Upper lobe of right lung (tissue), 1 donor: ENCODE data around the gene QPCTL. TPM values are rescaled to one million over a fixed set of nuclear protein-coding genes. Genes with fewer than 3 reads are reported as not detected.
A peak's percentile ranks its signal among the peaks of the same experiment; 100 is the strongest.

Experiments
- ATAC-seq: fragments of 200-7000 bp; cut with Tn5 transposase; one replicate; pipeline ENCODE4 v1.9.1; 2020; ENCODE audit warnings: mild to moderate bottlenecking, moderate library complexity
- DNase-seq: peaks from one replicate; pipeline ENCODE4 v3.0.0-alpha.2; 2020
- H3K27ac ChIP-seq: fragments of 200-600 bp; one replicate; pipeline ENCODE4 v1.8.0; 2022
- H3K27me3 ChIP-seq: fragments of 200-600 bp; one replicate; pipeline ENCODE4 v1.8.0; 2022; ENCODE audit warnings: mild to moderate bottlenecking
- H3K36me3 ChIP-seq: fragments of 200-600 bp; one replicate; pipeline ENCODE4 v1.8.0; 2022
- H3K4me1 ChIP-seq: fragments of 200-600 bp; one replicate; pipeline ENCODE4 v1.8.0; 2022
- H3K4me3 ChIP-seq: fragments of 200-600 bp; one replicate; pipeline ENCODE4 v1.8.0; 2022; ENCODE audit warnings: mild to moderate bottlenecking
- H3K9me3 ChIP-seq: fragments of 200-600 bp; one replicate; pipeline ENCODE4 v1.8.0; 2022
- intact Hi-C: fragments of 100-400 bp; cut with DNase I; formaldehyde crosslinking; loops from one replicate; pipeline ENCODE4 v1.11.0; 2022
- total RNA-seq: library from RNA; stranded (reverse); fragmentation: NEBNext Ultra II Directional; extraction: Animal tissue kit (Norgen Biotek cat#: 25700); gene quantifications from one replicate; pipeline ENCODE4 v1.2.1, GENCODE V29; 2021
- TF ChIP-seq, protein P1 (sequence below): fragments of 200-600 bp; IDR thresholded peaks from one replicate; pipeline ENCODE4 v1.8.0; 2022; ENCODE audit warnings: antibody characterized with exemption
- donor health status: DM: no; HTN: yes; CAD: no; lungs with severe emphysema.

Gene QPCTL
- total RNA-seq, 1 donor from 2014 or later = 7.0 TPM

DNA sequence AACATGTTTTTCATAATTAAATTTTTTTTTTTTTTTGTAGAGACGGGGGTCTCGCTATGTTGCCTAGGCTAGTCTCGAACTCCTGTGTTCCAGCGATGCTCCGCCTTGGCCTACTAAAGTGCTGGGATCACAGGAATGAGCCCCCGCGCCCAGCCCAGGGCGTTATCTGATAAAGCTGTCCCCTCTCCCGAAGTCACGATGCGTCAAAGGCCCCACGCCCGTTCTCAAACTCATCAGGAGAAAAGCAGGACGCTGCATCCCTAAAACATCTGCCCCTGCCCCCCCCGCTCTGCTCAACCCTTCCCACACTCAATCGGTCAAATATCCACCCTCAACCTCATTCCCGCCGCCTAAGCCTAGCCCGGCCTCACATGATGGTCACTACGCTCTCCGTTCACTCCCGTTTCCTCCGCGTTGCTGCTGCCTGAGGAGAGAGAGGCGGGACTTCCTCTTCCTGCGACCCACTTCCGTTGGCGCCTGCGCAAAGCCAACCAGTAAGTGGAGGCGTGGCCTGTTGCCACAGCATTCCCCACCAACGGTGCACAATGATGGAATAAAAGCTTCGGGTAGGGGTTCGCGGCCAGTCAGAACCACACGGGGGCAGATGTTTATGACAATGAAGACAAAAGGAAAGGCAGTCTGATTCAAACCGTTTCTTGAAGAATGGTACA is 815 bp upstream of the QPCTL start, which contains the start of gene SNRPD2:
Gene SNRPD2 (minus strand): TSS at position 438 of the 671 bp plus-strand sequence. CDS start 65 bp downstream, at position 373.
- Histone ChIP-seq H3K4me1 (peaks cover 17% of the 10 kb centered on the region), H3K36me3 (peaks cover 22% of the 10 kb centered on the region), H3K27ac (peak within 1 kb of the TSS; percentile 95), H3K4me3 (peak within 1 kb of the TSS; percentile 88), H3K9me3 (no peaks in the 10 kb centered on the region), H3K27me3 (no peaks in the 10 kb centered on the region)
- ATAC-seq (peak; percentile 81), DNase-seq (peak; percentile 96)
- TF ChIP-seq, protein P1, sequence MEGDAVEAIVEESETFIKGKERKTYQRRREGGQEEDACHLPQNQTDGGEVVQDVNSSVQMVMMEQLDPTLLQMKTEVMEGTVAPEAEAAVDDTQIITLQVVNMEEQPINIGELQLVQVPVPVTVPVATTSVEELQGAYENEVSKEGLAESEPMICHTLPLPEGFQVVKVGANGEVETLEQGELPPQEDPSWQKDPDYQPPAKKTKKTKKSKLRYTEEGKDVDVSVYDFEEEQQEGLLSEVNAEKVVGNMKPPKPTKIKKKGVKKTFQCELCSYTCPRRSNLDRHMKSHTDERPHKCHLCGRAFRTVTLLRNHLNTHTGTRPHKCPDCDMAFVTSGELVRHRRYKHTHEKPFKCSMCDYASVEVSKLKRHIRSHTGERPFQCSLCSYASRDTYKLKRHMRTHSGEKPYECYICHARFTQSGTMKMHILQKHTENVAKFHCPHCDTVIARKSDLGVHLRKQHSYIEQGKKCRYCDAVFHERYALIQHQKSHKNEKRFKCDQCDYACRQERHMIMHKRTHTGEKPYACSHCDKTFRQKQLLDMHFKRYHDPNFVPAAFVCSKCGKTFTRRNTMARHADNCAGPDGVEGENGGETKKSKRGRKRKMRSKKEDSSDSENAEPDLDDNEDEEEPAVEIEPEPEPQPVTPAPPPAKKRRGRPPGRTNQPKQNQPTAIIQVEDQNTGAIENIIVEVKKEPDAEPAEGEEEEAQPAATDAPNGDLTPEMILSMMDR = peak; percentile 8
- intact Hi-C loops = no loop called here

DNA sequence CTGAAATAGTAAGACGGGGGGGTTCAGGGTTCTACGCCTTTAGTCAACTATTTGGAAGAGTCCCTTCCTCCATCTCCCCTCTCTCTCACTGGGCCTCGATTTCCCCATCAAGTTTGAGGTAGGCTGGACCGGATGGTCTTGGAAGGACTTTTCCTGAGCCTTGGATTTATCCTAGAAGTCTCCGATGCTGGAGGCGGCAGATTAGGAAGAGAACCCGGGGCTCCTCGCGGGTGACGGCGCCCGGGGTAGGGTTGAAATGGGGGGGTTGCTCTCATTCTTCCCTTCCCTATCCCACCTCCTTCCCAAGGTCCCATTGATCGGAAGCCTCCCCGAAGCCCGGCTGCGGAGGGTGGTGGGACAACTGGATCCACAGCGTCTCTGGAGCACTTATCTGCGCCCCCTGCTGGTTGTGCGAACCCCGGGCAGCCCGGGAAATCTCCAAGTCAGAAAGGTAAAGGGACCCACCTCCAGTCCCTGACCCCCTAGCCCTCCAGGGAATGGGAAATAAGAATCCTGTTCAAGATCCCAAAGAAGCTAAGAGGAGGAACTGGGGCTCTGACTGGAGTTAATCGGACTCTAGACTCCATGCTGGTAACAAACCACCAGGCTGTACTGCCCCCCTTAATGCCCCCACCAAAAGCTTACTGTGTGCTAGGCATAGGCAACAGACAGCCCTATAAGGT is 781 bp downstream of the QPCTL start:
- TF ChIP-seq, protein P1 = peak; percentile 93
- peak; percentile 38 for ATAC-seq
- Histone ChIP-seq H3K4me1 (peaks cover 17% of the 10 kb centered on the region), H3K27me3 (no peaks in the 10 kb centered on the region), H3K4me3 (peak overlapping the region; percentile 88), H3K9me3 (no peaks in the 10 kb centered on the region), H3K36me3 (peaks cover 6% of the 10 kb centered on the region), H3K27ac (peak overlapping the region; percentile 95)
- peak; percentile 89 for DNase-seq
- intact Hi-C loops = no loop called here

DNA sequence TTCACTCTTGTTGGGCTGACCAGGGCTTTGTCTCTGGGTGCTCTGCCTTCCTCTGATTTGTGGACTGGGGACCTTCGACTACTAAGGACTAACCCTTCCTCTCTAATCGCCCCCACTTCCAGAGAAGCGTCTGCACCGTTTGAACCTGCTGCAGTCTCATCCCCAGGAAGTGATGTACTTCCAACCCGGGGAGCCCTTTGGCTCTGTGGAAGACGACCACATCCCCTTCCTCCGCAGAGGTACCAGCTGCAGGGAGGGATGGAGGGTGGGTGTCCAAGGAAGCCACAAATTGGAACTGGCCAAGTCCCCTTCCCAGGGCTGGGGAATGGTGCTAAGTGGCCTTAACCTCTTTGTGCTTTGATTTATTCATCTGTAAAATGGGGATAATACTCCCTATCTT is 9.2 kb downstream of the QPCTL start:
- TF ChIP-seq, protein P1 = no peak
- no peak for ATAC-seq
- H3K4me1 ChIP-seq = no peaks in the 10 kb centered on the region
- peaks cover 11% of the 10 kb centered on the region for H3K36me3 ChIP-seq
- no peak for DNase-seq
- no peak overlapping the region for H3K4me3 ChIP-seq
- no peaks in the 10 kb centered on the region for H3K27me3 ChIP-seq
- intact Hi-C loops = no loop called here
- no peak overlapping the region for H3K27ac ChIP-seq
- no peaks in the 10 kb centered on the region for H3K9me3 ChIP-seq

DNA sequence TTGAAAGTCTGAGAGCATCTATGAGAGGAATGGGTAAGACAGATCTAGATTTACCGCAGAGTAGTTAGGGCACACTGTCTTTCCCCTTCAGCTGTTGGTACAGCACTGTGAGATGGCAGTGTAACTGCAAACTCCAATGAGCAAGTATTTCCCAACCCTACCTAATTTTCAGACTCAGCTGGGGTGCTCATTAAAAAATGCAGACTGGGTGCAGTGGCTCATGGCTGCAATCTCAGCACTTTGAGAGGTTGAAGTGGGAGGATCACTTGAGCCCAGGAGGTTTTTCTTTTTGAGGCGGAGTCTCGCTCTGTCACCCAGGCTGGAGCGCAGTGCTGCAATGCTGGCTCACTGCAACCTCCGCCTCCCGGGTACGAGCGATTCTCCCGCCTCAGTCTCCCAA is 12.6 kb downstream of the QPCTL start:
- intact Hi-C loops = no loop called here
- TF ChIP-seq, protein P1 = no peak
- Histone ChIP-seq H3K27me3 (no peaks in the 10 kb centered on the region), H3K36me3 (peaks cover 8% of the 10 kb centered on the region), H3K27ac (no peak overlapping the region), H3K9me3 (no peaks in the 10 kb centered on the region), H3K4me3 (no peak overlapping the region), H3K4me1 (no peaks in the 10 kb centered on the region)
- ATAC-seq (no peak), DNase-seq (no peak)

DNA sequence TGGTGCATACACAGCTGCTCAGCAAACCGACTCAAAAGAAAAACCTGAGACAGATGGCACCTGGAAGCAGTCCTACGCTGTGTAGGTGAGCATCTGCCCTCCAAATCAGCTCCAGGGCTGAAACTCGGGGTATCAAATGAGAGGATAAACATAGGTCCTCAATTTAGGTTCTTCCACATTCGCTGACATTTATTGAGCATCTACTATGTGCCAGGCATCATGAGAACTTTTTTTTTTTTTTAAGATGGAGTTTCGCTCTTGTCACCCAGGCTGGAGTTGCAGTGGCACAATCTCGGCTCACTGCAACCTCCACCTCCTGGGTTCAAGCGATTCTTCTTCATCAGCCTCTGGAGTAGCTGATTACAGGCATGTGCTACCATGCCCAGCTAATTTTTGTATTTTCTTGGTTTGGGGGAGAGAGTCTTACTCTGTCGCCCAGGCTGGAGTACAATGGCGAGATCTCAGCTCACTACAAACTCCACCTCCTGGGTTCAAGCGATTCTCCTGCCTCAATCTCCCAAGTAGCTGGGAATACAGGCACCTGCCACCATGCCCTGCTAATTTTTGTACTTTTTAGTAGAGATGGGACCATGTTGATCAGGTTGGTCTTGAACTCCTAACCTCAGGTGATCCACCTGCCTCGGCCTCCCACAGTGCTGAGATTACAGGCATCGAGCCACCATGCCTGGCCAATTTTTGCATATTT is 13.4 kb downstream of the QPCTL start:
- intact Hi-C loops = no loop called here
- H3K27ac ChIP-seq = no peak overlapping the region
- H3K4me1 ChIP-seq = no peaks in the 10 kb centered on the region
- peaks cover 8% of the 10 kb centered on the region for H3K36me3 ChIP-seq
- TF ChIP-seq, protein P1 = no peak
- H3K9me3 ChIP-seq = no peaks in the 10 kb centered on the region
- ATAC-seq (no peak), DNase-seq (no peak)
- no peaks in the 10 kb centered on the region for H3K27me3 ChIP-seq
- no peak overlapping the region for H3K4me3 ChIP-seq
